Measurements from ENCODE around the gene DSPP.

DNA sequence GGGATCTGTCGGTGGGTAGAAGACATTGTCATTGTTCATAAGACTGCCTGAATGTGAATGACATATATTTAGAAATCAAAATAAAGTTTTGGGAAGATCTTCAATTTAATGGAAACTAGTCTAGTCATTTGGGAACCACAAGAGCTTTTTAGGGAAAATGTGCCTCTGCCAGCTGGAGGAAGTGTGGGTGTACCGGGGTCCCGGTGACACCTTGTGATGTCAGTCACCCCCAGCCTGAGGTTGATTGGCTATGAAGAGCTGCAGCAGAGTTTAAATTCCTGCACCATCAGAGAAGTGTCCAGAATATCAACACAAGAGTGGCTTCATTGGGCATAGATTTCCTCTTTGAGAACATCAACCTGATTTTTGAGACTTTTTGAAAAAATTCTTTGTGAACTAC, 41.7 kb downstream of the DSPP start, which contains the start of gene DMP1:
- TF ChIP-seq TSHZ2 (CRISPR knock-in tag; IDR thresholded peaks at IDR 0.05) (no peak), ZFP3 (CRISPR knock-in tag; IDR thresholded peaks at IDR 0.05) (no peak)

Measured in SK-N-SH treated with all-trans-retinoic acid at 6 μM for 48 hours (cell line).